ENCODE data around the gene PDGFB.
"Not testable (repeated sequence)": the region's sequence is repeated elsewhere in the genome, so short reads cannot be mapped to it uniquely, and the experiment has no call there.

- not testable (repeated sequence) for TF ChIP-seq CTCF (IDR thresholded peaks at IDR 0.05; ENCODE audit: insufficient read depth, low read depth, low read length); EZH2 (IDR thresholded peaks at IDR 0.05; ENCODE audit: insufficient read depth, low read length)
Observed at GRCh38 chr22:39218432-39218831, 26.4 kb downstream of the PDGFB start.
